ENCODE data around the gene HLA-DPA1. TPM values are rescaled to one million over a fixed set of nuclear protein-coding genes. Genes with fewer than 3 reads are reported as not detected.

The HLA-DPA1 gene
- total RNA-seq, 1 experiment from 2014 or later: not detected

DNA sequence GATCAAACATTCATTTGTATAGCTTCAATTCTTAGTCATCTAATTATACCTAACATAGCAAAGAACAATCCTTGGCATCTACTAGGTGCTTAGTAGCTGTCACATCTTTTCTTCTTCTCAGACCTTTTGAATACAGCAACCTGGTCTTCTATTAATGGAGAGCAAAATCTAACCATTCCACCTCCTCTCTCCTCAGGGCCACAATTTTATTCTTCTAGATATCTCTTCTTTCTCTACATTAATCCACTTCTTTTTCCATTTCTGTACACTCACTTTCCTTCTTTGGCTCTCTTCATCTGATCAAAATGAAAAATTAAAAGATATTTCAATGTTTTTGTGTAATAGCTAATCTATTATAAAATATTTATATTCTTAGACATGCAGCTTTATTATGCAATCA lies 55.0 kb downstream of the HLA-DPA1 start:
- DNase-seq (ENCODE audit: low spot score): no peak

DNA sequence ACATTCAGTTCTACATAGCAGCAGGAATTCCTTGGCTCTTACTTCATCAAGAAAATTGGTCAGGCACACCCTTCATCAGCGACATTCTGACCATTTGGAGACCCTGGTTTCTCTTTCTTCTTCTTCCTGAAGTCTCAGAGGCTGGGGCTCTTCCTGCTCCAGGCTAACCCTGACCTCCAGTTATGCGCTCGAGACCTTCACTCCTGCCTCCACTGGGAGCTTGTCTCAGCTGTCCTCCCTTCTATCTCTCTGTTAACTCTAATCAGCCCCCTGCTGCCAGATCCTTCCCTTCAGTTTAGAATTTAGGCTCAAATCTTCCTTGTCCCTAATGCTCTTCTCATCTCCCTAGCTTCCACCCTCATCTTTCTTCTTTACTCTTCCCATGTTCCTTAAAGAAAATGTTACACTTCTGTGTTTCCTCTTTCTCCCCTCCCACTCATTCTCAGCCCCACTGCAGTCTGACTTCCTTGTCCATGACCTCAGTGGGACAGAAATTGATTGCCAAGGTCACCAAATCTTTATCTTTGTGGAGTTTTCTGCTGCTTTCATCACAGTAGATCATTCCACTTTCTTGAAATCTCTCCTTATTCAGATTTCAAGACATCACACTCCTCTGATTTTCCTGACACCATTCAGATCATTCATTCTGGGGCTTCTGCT lies 55.6 kb downstream of the HLA-DPA1 start:
- no peak for DNase-seq (ENCODE audit: low spot score)

DNA sequence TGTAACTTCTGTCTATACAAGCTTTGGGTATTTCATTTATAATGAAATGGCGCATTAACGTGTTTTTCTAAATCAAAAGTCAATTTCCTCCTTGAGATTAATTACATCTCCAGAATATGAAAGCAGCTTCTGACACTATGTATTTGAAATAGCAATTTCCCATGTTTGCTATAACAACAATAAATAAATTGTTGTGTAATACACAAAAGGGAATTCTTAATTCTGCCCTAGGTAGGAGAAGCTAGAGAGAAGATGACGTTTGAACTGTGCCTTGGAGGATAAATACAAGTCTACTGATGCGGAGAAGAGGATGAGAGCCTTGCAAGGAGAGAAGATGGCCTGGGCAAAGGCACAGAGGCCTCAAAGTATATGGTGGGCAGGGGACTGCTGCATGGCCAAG lies 56.4 kb downstream of the HLA-DPA1 start:
- no peak for DNase-seq (ENCODE audit: low spot score)

DNA sequence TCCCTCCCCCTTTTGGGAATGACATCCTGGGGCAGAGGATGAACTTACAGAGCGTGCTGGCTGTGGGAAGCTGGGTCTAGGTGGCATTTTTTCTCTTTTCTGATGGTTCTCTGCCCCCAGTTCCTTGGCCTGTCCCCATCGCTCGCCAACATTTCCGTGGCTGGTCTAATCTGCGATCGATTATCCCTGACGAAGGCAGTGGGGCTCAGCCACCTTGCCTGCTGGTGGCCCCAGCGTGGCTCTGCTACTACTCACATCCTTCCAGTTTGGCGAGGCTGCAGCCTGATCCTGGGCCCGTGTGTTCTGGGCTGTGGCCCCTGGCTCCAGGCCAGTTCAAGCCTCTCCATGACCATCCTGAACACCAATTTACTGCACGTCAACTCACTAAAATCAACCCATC lies 57.7 kb downstream of the HLA-DPA1 start:
- no peak for DNase-seq (ENCODE audit: low spot score)

DNA sequence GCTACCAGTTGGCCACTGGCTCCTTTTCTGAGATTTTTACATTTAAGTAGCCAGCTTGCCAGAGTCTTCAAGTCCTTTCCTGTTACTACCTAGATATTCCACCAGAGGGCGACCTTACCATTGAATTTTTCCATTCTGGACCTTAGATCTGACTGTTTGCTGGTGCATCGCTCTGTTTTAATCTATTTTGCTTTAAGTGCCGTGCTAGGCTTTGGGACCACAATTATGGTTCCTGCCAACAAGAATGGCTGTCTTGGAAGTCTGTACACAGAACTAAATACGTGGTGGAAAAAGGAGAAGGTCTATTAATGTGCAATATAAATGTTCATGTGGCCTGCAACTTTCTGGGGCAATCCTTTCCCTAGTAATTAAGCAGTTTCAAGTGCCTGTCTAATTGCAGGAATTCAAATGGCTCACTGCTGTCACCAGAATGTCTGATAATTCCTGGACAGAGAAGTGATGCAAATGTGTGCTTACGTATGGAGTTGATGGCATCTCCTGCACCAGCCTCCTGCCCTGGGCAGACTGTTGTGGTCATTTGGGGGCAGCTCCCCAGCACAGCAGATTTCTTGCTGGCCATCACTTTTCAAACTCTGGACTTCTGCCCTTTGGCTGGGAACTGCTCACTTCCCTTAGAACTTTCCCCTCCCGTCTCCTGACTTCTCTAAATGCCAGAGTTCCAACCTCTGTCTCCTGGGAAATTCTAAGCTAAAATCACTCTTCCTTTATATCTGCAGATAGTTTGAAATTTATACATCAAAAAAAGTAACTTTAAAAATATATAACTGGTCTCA lies 58.4 kb downstream of the HLA-DPA1 start:
- peak; percentile 87 for DNase-seq (ENCODE audit: low spot score)

Other genes starting within 250 kb of the HLA-DPA1 start
- gene TAP2, start 234.9 kb downstream of the HLA-DPA1 start, total RNA-seq (2014; rRNA removed; shearing (Covaris generic)): 50.3 and 54.9 TPM in 2 replicates
- gene PSMB8, start 229.6 kb downstream of the HLA-DPA1 start, total RNA-seq (2014; rRNA removed; shearing (Covaris generic)): 27.1 and 29.3 TPM in 2 replicates
- gene TAP1, start 219.9 kb downstream of the HLA-DPA1 start, total RNA-seq (2014; rRNA removed; shearing (Covaris generic)): 15.2 and 20.9 TPM in 2 replicates
- gene PSMB9, start 219.5 kb downstream of the HLA-DPA1 start, total RNA-seq (2014; rRNA removed; shearing (Covaris generic)): 2.1 and 4.4 TPM in 2 replicates
- 2.1 and 3.3 TPM in 2 replicates for gene HLA-DMB, start 132.6 kb downstream of the HLA-DPA1 start, total RNA-seq (2014; rRNA removed; shearing (Covaris generic))
- gene HLA-DMA, start 120.6 kb downstream of the HLA-DPA1 start, total RNA-seq (2014; rRNA removed; shearing (Covaris generic)): 8.5 and 9.0 TPM in 2 replicates
- gene BRD2, start 105.1 kb downstream of the HLA-DPA1 start, total RNA-seq (2014; rRNA removed; shearing (Covaris generic)): 144 and 147 TPM in 2 replicates
- gene HLA-DOA, start 64.1 kb downstream of the HLA-DPA1 start, total RNA-seq (2014; rRNA removed; shearing (Covaris generic)): 0.03 and 0.23 TPM in 2 replicates
- not detected in 2 replicates for gene HLA-DPB1, start 2.3 kb upstream of the HLA-DPA1 start, total RNA-seq (2014; rRNA removed; shearing (Covaris generic))
- gene COL11A2, start 118.8 kb upstream of the HLA-DPA1 start, total RNA-seq (2014; rRNA removed; shearing (Covaris generic)): 0.31 and 0.47 TPM in 2 replicates
- 28.1 and 32.9 TPM in 2 replicates for gene RXRB, start 127.0 kb upstream of the HLA-DPA1 start, total RNA-seq (2014; rRNA removed; shearing (Covaris generic))
- 131 and 147 TPM in 2 replicates for gene SLC39A7, start 127.2 kb upstream of the HLA-DPA1 start, total RNA-seq (2014; rRNA removed; shearing (Covaris generic))
- 28.0 and 35.8 TPM in 2 replicates for gene HSD17B8, start 131.0 kb upstream of the HLA-DPA1 start, total RNA-seq (2014; rRNA removed; shearing (Covaris generic))
- gene RING1, start 134.9 kb upstream of the HLA-DPA1 start, total RNA-seq (2014; rRNA removed; shearing (Covaris generic)): 36.1 and 37.2 TPM in 2 replicates
- gene VPS52, start 198.2 kb upstream of the HLA-DPA1 start, total RNA-seq (2014; rRNA removed; shearing (Covaris generic)): 39.4 and 48.5 TPM in 2 replicates
- 3,486 and 3,632 TPM in 2 replicates for gene RPS18, start 198.4 kb upstream of the HLA-DPA1 start, total RNA-seq (2014; rRNA removed; shearing (Covaris generic))
- 10.6 and 14.1 TPM in 2 replicates for gene B3GALT4, start 203.5 kb upstream of the HLA-DPA1 start, total RNA-seq (2014; rRNA removed; shearing (Covaris generic))
- 79.0 and 92.2 TPM in 2 replicates for gene WDR46, start 215.6 kb upstream of the HLA-DPA1 start, total RNA-seq (2014; rRNA removed; shearing (Covaris generic))
- 86.8 and 90.7 TPM in 2 replicates for gene PFDN6, start 216.0 kb upstream of the HLA-DPA1 start, total RNA-seq (2014; rRNA removed; shearing (Covaris generic))
- 38.2 and 42.6 TPM in 2 replicates for gene RGL2, start 225.3 kb upstream of the HLA-DPA1 start, total RNA-seq (2014; rRNA removed; shearing (Covaris generic))
- 163 and 194 TPM in 2 replicates for gene TAPBP, start 240.4 kb upstream of the HLA-DPA1 start, total RNA-seq (2014; rRNA removed; shearing (Covaris generic))
- gene ZBTB22, start 244.1 kb upstream of the HLA-DPA1 start, total RNA-seq (2014; rRNA removed; shearing (Covaris generic)): 22.8 and 25.3 TPM in 2 replicates
- 45.8 and 83.5 TPM in 2 replicates for gene DAXX, start 249.3 kb upstream of the HLA-DPA1 start, total RNA-seq (2014; rRNA removed; shearing (Covaris generic))

All from HT-29 (cell line).